Measurements from ENCODE around the gene SLC2A9. TPM values are rescaled to one million over a fixed set of nuclear protein-coding genes. Genes with fewer than 3 reads are reported as not detected.

SLC2A9 gene
- total RNA-seq, 1 donor from 2014 or later = 0.54 TPM

- Mint-ChIP-seq H3K27me3 (ENCODE audit: low read depth, unreplicated experiment) (peaks cover 20% of the 10 kb centered on the region), H3K9me3 (ENCODE audit: unreplicated experiment) (peaks cover 1% of the 10 kb centered on the region), H3K4me3 (ENCODE audit: unreplicated experiment) (no peak overlapping the region), H3K4me1 (ENCODE audit: low read depth, unreplicated experiment) (peaks cover 29% of the 10 kb centered on the region), H3K36me3 (ENCODE audit: low read depth, unreplicated experiment) (no peaks in the 10 kb centered on the region), H3K27ac (ENCODE audit: unreplicated experiment) (no peak overlapping the region)
- Histone ChIP-seq H3K27me3 (ENCODE audit: insufficient read depth, low read length) (no peaks in the 10 kb centered on the region), H3K27ac (ENCODE audit: low read depth, low read length) (no peak overlapping the region), H3K4me2 (ENCODE audit: low read length) (no peak overlapping the region), H3K79me2 (ENCODE audit: insufficient read depth, low read length) (no peaks in the 10 kb centered on the region), H3K36me3 (ENCODE audit: insufficient read depth, low read length) (no peaks in the 10 kb centered on the region), H4K20me1 (ENCODE audit: insufficient read depth, low read length) (no peaks in the 10 kb centered on the region), H3K9ac (ENCODE audit: low read length) (no peak overlapping the region), H3K4me3 (ENCODE audit: insufficient read depth, low read depth, low read length) (no peak overlapping the region), H2AFZ (ENCODE audit: low read depth, low read length) (no peak overlapping the region), H3K9me3 (ENCODE audit: insufficient read depth, low read depth, low read length) (no peaks in the 10 kb centered on the region), H3K4me1 (ENCODE audit: insufficient read depth, low read length) (peaks cover 4% of the 10 kb centered on the region)
- FAIRE-seq (no peak), DNase-seq (ENCODE audit: low read depth) (no peak)
- TF ChIP-seq, protein P1, sequence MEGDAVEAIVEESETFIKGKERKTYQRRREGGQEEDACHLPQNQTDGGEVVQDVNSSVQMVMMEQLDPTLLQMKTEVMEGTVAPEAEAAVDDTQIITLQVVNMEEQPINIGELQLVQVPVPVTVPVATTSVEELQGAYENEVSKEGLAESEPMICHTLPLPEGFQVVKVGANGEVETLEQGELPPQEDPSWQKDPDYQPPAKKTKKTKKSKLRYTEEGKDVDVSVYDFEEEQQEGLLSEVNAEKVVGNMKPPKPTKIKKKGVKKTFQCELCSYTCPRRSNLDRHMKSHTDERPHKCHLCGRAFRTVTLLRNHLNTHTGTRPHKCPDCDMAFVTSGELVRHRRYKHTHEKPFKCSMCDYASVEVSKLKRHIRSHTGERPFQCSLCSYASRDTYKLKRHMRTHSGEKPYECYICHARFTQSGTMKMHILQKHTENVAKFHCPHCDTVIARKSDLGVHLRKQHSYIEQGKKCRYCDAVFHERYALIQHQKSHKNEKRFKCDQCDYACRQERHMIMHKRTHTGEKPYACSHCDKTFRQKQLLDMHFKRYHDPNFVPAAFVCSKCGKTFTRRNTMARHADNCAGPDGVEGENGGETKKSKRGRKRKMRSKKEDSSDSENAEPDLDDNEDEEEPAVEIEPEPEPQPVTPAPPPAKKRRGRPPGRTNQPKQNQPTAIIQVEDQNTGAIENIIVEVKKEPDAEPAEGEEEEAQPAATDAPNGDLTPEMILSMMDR (IDR thresholded peaks at IDR 0.05; ENCODE audit: insufficient read depth, low read depth, low read length) = no peak
- no peak for TF ChIP-seq EZH2 (IDR thresholded peaks at IDR 0.05; ENCODE audit: insufficient read depth, low read length)
Measured at GRCh38 chr4:10026485-10026884, 5.2 kb upstream of the SLC2A9 start.

GRCh38 chr4:10025230-10025806 is 4.0 kb upstream of the SLC2A9 start:
- FAIRE-seq (no peak), DNase-seq (ENCODE audit: low read depth) (no peak)
- no peak overlapping the region for H3K9ac ChIP-seq (ENCODE audit: low read length)
- H3K9me3 ChIP-seq (ENCODE audit: insufficient read depth, low read depth, low read length) = no peaks in the 10 kb centered on the region
- no peak overlapping the region for H2AFZ ChIP-seq (ENCODE audit: low read depth, low read length)
- Mint-ChIP-seq H3K27me3 (ENCODE audit: low read depth, unreplicated experiment) (peaks cover 21% of the 10 kb centered on the region), H3K4me3 (ENCODE audit: unreplicated experiment) (no peak overlapping the region), H3K27ac (ENCODE audit: unreplicated experiment) (no peak overlapping the region), H3K4me1 (ENCODE audit: low read depth, unreplicated experiment) (peaks cover 24% of the 10 kb centered on the region), H3K9me3 (ENCODE audit: unreplicated experiment) (peaks cover 1% of the 10 kb centered on the region), H3K36me3 (ENCODE audit: low read depth, unreplicated experiment) (no peaks in the 10 kb centered on the region)
- no peaks in the 10 kb centered on the region for H3K27me3 ChIP-seq (ENCODE audit: insufficient read depth, low read length)
- H3K4me2 ChIP-seq (ENCODE audit: low read length) = no peak overlapping the region
- no peak overlapping the region for H3K4me3 ChIP-seq (ENCODE audit: insufficient read depth, low read depth, low read length)
- no peak overlapping the region for H3K27ac ChIP-seq (ENCODE audit: low read depth, low read length)
- H3K36me3 ChIP-seq (ENCODE audit: insufficient read depth, low read length) = no peaks in the 10 kb centered on the region
- TF ChIP-seq EZH2 (IDR thresholded peaks at IDR 0.05; ENCODE audit: insufficient read depth, low read length) = no peak
- TF ChIP-seq, protein P1 (IDR thresholded peaks at IDR 0.05; ENCODE audit: insufficient read depth, low read depth, low read length) = no peak
- H4K20me1 ChIP-seq (ENCODE audit: insufficient read depth, low read length) = no peaks in the 10 kb centered on the region
- H3K79me2 ChIP-seq (ENCODE audit: insufficient read depth, low read length) = no peaks in the 10 kb centered on the region
- peaks cover 3% of the 10 kb centered on the region for H3K4me1 ChIP-seq (ENCODE audit: insufficient read depth, low read length)

GRCh38 chr4:10024303-10024702 is 3.0 kb upstream of the SLC2A9 start:
- DNase-seq (ENCODE audit: low read depth) (no peak), FAIRE-seq (no peak)
- Histone ChIP-seq H3K9me3 (ENCODE audit: insufficient read depth, low read depth, low read length) (no peaks in the 10 kb centered on the region), H3K9ac (ENCODE audit: low read length) (no peak overlapping the region), H3K27me3 (ENCODE audit: insufficient read depth, low read length) (no peaks in the 10 kb centered on the region), H3K4me3 (ENCODE audit: insufficient read depth, low read depth, low read length) (no peak overlapping the region), H3K4me2 (ENCODE audit: low read length) (no peak overlapping the region), H3K4me1 (ENCODE audit: insufficient read depth, low read length) (peaks cover 3% of the 10 kb centered on the region), H3K27ac (ENCODE audit: low read depth, low read length) (no peak overlapping the region), H3K79me2 (ENCODE audit: insufficient read depth, low read length) (no peaks in the 10 kb centered on the region), H2AFZ (ENCODE audit: low read depth, low read length) (no peak overlapping the region), H4K20me1 (ENCODE audit: insufficient read depth, low read length) (no peaks in the 10 kb centered on the region), H3K36me3 (ENCODE audit: insufficient read depth, low read length) (no peaks in the 10 kb centered on the region)
- TF ChIP-seq, protein P1 (IDR thresholded peaks at IDR 0.05; ENCODE audit: insufficient read depth, low read depth, low read length) = no peak
- no peak for TF ChIP-seq EZH2 (IDR thresholded peaks at IDR 0.05; ENCODE audit: insufficient read depth, low read length)
- Mint-ChIP-seq H3K4me3 (ENCODE audit: unreplicated experiment) (no peak overlapping the region), H3K36me3 (ENCODE audit: low read depth, unreplicated experiment) (no peaks in the 10 kb centered on the region), H3K9me3 (ENCODE audit: unreplicated experiment) (peaks cover 1% of the 10 kb centered on the region), H3K27me3 (ENCODE audit: low read depth, unreplicated experiment) (peaks cover 26% of the 10 kb centered on the region), H3K4me1 (ENCODE audit: low read depth, unreplicated experiment) (peaks cover 24% of the 10 kb centered on the region), H3K27ac (ENCODE audit: unreplicated experiment) (no peak overlapping the region)

Measured in astrocyte (in vitro differentiated cells and primary cell).